ENCODE results near the gene ZNF595.
"Not testable (repeated sequence)": the region's sequence is repeated elsewhere in the genome, so short reads cannot be mapped to it uniquely, and the experiment has no call there.

Gene ZNF595

GRCh38 chr4:52804-53479, at the start of gene ZNF595:
Gene ZNF595 (plus strand): TSS chr4:53321. CDS start chr4:53489, 168 bp downstream.
- DNase-seq (ENCODE audit: low read depth in 2 of 2, low spot score in 1 of 2): not testable (repeated sequence)

- DNase-seq (ENCODE audit: low read depth in 2 of 2, low spot score in 1 of 2): not testable (repeated sequence)
Observed at GRCh38 chr4:9937-10870, 42.9 kb upstream of the ZNF595 start.

- DNase-seq (ENCODE audit: low read depth in 2 of 2, low spot score in 1 of 2): not testable (repeated sequence)
Observed at GRCh38 chr4:11095-11815, 41.9 kb upstream of the ZNF595 start.

- DNase-seq (ENCODE audit: low read depth in 2 of 2, low spot score in 1 of 2): not testable (repeated sequence)
Observed at GRCh38 chr4:11816-12417, 41.2 kb upstream of the ZNF595 start.

GRCh38 chr4:18128-18527, 35.0 kb upstream of the ZNF595 start:
- DNase-seq (ENCODE audit: low read depth in 2 of 2, low spot score in 1 of 2): not testable (repeated sequence)

DNA sequence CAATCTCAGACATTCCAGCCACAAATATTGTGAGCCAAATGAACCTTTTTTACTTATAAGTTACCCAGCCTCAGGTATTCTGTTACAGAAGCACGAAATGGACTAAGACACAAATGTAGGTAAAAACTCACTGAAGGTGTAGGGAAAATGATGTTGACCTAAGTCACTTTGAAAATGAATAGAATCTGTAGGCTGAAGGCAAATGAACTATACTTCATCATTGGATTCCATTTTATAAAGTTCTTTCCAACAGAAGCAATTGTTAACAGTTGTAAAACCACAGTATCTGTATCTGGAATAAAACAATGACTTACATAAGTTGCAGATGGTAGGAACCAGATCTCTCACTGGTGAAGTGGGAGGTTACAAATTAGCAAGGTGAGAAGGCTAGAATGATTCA, 34.5 kb upstream of the ZNF595 start:
- DNase-seq (ENCODE audit: low read depth in 2 of 2, low spot score in 1 of 2): not testable (repeated sequence)

- DNase-seq (ENCODE audit: low read depth in 2 of 2, low spot score in 1 of 2): not testable (repeated sequence)
Observed at GRCh38 chr4:22882-23281, 30.2 kb upstream of the ZNF595 start.

- not testable (repeated sequence) for DNase-seq (ENCODE audit: low read depth in 2 of 2, low spot score in 1 of 2)
Observed at GRCh38 chr4:24359-24758, 28.8 kb upstream of the ZNF595 start.

GRCh38 chr4:27501-27900, 25.6 kb upstream of the ZNF595 start:
- not testable (repeated sequence) for DNase-seq (ENCODE audit: low read depth in 2 of 2, low spot score in 1 of 2)

- DNase-seq (ENCODE audit: low read depth in 2 of 2, low spot score in 1 of 2): not testable (repeated sequence)
Observed at GRCh38 chr4:28767-29542, 24.2 kb upstream of the ZNF595 start.

GRCh38 chr4:33314-33713, 19.8 kb upstream of the ZNF595 start:
- not testable (repeated sequence) for DNase-seq (ENCODE audit: low read depth in 2 of 2, low spot score in 1 of 2)

DNA sequence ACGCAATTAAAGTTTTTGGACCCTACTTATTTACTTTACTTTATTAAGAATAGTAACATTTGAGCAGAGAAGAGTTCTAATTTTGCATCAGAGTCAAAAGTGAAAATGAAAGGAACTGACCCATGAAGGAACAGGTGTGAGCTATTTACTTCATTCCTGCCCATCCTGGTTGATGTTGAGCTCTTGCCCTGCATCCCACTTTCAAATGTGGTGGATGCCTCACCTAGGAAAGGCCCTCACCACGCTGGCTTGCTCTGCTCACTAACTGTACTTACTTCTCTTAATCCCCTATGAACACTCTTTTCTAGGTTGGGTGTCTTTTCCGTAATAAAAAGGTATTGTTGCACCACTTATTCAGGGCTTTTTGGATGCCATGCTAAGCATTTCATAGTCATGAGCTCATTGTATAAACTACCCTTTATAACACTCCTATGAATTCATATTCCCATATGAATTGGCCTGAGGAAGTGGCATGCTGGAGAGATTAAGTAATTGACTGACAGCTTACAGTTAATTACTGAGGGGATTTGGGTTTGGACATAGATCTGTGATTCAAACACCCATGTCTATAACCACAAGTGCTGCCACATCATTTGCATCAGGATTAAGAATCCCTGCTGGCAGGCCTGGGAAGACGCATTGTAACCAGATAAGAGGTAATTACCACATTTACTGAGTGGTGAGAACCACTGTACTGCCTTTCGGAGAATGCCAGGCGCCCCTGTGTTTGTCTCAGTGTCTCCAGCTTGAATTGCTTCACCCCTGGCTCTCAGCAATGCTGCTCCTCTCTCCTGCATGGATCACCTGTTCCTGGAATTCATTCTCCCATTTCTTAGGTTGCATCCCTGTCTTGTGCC, 16.3 kb upstream of the ZNF595 start:
- DNase-seq (ENCODE audit: low read depth in 2 of 2, low spot score in 1 of 2): not testable (repeated sequence)

DNA sequence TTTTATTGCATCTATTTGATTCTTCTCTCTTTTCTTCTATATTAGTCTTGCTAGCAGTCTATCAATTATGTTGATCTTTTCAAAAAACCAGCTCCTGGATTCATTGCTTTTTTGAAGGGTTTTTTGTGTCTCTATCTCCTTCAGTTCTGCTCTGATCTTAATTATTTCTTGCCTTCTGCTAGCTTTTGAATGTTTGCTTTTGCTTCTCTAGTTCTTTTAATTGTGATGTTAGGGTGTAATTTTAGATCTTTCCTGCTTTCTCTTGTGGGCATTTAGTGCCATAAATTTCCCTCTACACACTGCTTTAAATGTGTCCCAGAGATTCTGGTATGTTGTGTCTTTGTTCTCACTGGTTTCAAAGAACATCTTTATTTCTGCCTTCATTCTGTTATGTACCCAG, 14.9 kb upstream of the ZNF595 start:
- DNase-seq (ENCODE audit: low read depth in 2 of 2, low spot score in 1 of 2): not testable (repeated sequence)

DNA sequence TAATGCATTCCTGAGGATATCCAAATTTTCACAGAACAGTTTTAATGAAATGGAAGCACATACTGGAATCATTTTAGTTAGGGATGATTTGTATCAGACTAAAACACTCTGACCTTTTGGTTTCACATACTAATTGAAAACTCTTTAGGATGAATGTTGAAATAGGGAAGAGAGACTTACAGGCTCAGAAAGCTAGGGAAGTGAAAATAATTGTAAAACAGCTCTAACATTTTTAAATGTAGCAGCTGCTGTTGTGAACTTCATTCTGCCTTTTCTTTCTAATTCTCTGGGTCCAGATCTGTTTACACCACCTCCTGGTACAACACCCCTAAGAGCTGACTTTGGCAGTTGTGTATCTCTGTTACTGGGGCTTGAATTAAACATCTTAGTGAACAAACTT, 9.7 kb upstream of the ZNF595 start:
- DNase-seq (ENCODE audit: low read depth in 2 of 2, low spot score in 1 of 2): not testable (repeated sequence)

DNA sequence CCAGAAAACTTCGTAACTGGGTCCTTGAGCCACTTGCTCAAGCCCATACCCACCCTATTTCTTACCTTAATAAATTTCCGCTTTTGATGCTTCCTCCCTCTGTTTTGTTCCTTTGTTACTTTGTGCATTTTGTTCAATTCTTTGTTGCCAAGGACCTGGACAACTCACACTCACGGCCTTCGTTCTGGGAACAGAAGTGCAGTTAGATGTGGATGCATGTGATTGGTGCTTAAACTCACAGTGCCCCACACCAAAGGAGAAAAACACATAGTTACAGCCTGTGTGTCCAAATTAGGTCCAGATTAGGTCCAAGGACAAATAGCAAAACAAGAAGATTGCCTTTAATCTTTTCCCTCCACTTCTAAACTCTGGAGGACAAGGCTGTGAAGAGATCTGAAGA, 1.9 kb upstream of the ZNF595 start:
- not testable (repeated sequence) for DNase-seq (ENCODE audit: low read depth in 2 of 2, low spot score in 1 of 2)

DNA sequence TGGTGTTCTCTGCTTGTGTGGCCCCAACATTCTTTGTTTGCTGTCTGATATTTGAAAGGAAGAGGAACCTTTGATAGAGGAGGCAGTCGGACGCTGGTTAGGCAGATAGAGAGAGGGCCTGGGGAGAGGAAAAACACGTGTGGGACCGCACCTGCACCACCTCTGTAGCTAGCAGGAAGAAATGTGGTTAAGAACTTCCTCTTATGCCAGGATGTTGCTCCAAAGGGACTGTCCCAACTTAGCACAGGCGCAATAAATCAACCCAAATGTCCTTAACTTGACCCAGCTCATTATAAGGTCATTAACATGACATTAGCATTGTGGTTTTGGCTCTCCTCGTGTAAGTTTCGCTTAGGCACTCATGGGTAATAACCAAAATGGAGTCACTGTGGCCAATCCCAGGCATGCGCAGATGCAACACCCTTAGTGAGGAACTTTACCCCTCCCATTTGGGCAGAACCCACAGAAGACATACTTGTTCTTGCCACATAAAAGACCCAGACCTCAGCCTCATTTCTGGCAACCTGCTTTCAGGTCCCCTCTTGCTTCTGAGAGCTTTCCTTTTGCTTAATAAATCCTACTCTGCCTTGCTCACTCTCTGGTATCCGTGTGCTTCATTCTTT, 1.4 kb upstream of the ZNF595 start:
- not testable (repeated sequence) for DNase-seq (ENCODE audit: low read depth in 2 of 2, low spot score in 1 of 2)

DNA sequence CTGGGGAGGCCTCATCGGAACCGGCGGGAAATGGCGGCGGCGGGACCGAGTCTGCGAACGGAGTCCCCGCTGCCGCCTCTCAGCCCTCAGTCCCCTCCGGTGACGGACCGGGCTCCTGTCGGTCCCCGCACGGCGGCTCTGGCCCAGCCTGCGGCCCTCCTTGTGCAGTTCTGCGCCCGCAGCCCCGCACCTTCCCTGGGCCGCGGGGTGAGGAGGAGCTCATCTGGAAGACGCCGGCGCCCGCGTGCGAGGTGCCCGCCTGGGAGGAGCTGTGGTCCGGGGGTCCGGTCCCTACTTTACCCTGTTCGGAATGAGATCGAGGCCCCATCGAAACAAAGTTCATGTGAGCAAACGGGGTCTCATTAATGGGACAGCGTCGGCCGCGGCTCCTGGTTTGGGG, 400 bp downstream of the ZNF595 start:
- not testable (repeated sequence) for DNase-seq (ENCODE audit: low read depth in 2 of 2, low spot score in 1 of 2)

DNA sequence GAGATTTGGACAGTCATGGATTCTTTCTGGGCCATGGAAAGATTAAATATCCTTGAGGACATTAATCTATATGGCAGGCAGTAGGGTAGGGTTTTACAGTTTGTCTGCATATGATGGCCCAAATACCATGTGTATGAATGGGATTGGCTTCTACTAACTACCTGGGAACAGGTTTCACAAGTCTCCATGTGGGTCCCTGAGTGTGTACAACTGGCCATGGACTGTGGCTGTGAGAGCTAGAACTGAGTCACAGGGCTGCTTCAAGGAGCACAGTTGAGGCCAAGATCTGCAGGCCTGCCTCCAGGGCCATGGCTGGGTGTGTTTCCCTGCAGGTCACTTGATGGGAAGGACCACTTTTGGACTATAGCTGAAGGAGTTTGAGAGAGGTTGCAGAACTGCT, 11.6 kb downstream of the ZNF595 start:
- not testable (repeated sequence) for DNase-seq (ENCODE audit: low read depth in 2 of 2, low spot score in 1 of 2)

DNA sequence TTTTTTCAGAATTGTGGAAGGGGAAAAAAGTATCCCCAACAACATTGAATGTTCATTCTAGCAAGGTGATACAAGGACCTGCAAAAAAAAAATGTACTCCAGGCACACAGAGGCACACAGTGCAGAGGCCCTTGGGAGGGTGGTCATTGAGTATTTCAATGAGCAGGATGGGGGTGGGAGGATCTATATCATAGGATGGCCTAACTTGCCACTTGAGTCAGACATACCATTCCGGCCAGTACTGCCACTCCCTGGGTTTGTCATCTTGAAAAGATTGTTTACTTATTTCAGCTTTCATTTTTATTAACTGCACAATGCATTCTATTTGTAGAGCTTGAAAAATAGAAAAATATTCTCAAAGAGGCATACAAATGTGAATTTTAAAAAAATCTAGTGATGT, 18.7 kb downstream of the ZNF595 start:
- no peak for DNase-seq (ENCODE audit: low read depth in 2 of 2, low spot score in 1 of 2)

All from stimulated activated CD8-positive, alpha-beta memory T cell treated with anti-CD3 and anti-CD28 coated beads, Interleukin-4, amount 100 ng/mL, for 4 hours (primary cell).